C4-2B (cell line): ENCODE results near the gene NF2.

Source experiments
- ZFX ChIP-seq: fragments of 450-650 bp; IDR thresholded peaks from 2 replicates; pipeline ENCODE4 v1.6.1; 2017
- TF ChIP-seq, protein P1 (sequence below): fragments of 450-650 bp; conservative IDR thresholded peaks from 2 replicates; pipeline ENCODE4 v1.5.1; 2017; ENCODE audit warnings: mild to moderate bottlenecking

GRCh38 chr22:29729161-29729560, 125.7 kb downstream of the NF2 start:
- TF ChIP-seq, protein P1, sequence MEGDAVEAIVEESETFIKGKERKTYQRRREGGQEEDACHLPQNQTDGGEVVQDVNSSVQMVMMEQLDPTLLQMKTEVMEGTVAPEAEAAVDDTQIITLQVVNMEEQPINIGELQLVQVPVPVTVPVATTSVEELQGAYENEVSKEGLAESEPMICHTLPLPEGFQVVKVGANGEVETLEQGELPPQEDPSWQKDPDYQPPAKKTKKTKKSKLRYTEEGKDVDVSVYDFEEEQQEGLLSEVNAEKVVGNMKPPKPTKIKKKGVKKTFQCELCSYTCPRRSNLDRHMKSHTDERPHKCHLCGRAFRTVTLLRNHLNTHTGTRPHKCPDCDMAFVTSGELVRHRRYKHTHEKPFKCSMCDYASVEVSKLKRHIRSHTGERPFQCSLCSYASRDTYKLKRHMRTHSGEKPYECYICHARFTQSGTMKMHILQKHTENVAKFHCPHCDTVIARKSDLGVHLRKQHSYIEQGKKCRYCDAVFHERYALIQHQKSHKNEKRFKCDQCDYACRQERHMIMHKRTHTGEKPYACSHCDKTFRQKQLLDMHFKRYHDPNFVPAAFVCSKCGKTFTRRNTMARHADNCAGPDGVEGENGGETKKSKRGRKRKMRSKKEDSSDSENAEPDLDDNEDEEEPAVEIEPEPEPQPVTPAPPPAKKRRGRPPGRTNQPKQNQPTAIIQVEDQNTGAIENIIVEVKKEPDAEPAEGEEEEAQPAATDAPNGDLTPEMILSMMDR = no peak
- no peak for TF ChIP-seq ZFX
